Activated CD8-positive, alpha-beta memory T cell treated with anti-CD3 and anti-CD28 coated beads for 48 hours (primary cell): Measurements from ENCODE around the gene ZDHHC11.
"Not testable (repeated sequence)": the region's sequence is repeated elsewhere in the genome, so short reads cannot be mapped to it uniquely, and the experiment has no call there.

ENCODE experiments used
- DNase-seq, 3 experiments: peaks; one replicate each; pipeline ENCODE4 v3.0.0-alpha.2; 2020; ENCODE audit warnings: low read depth in 2 of 3, low spot score in 2 of 3

The ZDHHC11 gene

DNA sequence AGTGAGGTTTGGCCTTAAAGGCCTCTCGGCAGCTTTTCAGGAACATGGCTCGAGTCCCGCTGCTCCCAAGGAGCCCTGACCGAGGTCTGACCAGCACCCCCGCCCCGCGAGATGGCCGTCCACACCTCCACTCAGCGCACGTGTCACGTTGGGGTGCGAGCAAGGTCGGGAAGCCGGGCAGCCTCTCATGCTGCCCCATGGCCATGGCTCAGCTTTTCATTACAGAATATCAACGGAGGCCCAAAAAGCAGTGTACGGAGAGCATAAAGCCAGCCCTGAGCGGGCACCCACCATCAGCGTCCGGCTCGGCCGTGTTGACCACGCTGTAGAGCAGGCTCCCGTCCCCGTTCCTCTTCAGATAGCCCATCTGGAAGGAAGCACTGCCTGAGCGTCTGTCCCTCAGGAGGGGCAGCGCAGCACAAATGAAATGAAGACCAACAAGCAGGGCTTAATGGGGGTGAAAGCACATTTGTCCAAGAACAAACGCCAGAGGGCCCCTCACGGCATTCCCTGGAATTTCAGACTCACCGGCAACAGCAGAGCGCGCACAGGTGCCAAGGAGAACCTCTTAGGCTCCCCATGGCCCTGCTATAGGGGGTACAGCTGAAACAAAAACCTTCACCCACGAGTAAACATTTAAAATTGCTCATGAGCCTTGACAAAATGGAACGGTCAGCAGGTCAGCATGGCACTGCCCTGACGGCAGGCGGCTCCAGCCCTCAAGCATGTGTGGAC is 30.2 kb upstream of the ZDHHC11 start:
- DNase-seq: no peak

DNA sequence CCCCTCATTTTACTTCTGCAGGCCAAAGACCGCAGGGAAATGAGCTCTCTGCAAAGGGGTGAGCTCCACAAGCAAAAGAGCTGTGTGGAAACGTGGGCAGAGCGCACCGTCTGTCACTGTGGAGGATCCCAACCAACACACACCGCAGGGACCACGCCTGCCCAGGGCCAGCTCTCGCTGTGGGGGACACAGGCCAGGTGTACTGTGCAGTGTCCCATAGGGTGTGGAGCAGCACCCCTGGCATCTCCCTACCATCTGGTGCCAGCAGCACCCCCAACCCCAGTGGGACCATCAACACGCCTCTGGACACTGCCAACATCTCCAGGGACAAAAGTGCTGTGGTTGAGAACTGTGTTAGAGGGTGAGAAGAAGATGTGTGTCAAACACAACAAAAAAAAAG is 27.9 kb upstream of the ZDHHC11 start:
- not testable (repeated sequence) for DNase-seq

DNA sequence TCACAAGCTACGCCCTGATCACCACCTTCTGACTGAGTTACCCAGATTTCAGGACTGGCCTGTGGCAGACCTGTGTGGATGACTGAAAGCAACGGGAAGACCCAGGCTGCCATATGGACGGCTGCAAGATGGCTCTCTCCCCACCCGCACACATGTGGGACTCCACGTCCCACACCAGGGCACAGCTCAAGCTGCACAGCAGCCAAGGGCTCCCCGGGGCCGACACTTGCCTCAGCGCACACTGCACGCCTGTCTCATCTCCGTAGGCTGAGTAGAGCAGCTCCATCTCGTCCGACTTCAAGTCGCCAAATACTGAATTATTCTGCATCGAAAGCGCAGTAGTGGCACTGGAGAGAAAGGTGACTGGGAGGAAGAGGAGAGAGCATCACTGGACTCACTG is 27.3 kb upstream of the ZDHHC11 start:
- no peak for DNase-seq

DNA sequence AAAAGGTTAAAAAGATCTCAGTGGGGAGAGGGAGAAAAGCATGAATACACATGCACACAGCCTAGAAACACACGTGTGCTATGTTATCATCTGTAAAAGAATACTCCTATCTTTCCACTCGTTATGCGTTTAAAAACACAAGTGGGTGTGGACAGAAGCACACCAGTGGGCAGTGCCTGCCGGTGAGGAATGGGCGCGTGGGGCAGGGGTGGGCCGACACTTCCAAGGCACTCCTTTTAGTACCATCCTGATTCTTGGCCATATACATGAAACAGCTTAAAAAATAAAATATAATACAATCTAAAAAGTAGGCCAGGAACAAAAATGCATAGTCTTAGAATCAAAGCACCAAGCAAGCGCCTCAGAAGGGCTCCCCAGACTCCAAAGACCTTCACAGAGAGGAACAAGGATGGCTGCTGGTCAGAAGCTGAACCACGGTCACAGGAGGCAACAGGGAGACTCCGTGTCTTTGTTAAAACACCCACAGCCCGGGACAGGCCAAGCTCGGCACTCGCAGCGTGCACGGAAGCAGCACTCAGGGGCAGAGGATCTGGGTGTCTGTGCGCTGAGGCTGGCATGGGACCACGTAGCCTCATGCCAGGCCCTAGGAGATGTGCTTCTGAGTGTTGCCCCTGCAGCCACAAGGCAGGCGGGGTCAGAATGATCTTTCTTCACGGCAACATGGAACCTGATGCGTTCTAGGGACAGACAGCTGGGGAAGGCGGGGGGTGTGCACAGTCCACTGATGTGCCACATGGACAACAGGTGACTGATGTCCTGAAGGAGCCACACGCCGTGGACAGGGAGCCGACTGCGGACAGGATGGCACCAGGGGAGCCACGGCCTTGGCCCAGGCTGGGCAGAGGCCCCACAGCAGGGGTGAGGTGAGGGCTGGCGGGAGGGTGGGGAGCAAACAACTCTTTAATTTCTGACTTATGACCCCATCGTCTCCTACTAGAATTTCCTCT is 25.9 kb upstream of the ZDHHC11 start:
- DNase-seq: no peak

DNA sequence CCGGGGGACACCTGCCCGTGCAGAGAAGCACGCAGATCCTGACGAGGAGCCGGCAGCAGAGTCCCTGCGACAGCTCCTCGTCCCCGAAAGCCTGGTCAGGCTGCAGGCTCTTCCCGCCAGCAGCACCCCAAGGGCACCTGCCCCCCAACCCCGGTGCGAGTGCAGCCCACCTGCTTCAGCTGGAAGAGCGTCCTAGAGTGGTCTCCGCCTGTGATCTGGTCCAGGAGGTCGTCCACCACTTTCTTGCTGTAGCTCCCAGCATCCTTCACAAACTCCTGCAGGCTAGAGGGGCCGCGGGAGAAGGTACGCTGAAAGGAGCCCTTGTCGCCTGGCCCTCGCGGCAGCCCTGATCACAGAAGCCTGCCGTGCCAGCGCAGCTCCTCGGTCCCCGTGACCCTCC is 25.1 kb upstream of the ZDHHC11 start:
- no peak for DNase-seq

DNA sequence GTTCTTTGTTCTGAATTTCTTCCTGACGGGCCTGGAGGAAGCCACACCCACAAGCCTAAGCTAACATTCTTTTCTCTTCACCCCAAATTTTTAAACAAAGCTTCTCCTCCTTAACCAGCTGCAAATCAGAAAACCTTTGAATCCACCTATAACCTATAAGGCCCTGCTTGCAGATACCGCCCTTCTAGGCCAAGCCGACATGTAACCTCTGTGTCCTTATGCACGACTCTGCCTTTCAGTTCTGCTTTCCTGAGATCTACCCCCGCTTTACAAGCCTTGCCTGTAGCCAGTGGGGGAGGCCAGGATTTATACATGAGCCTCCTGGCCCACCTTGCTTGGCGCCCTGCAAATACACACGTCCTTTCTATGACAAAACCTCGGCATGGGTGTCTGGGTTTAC is 22.5 kb upstream of the ZDHHC11 start:
- no peak for DNase-seq

DNA sequence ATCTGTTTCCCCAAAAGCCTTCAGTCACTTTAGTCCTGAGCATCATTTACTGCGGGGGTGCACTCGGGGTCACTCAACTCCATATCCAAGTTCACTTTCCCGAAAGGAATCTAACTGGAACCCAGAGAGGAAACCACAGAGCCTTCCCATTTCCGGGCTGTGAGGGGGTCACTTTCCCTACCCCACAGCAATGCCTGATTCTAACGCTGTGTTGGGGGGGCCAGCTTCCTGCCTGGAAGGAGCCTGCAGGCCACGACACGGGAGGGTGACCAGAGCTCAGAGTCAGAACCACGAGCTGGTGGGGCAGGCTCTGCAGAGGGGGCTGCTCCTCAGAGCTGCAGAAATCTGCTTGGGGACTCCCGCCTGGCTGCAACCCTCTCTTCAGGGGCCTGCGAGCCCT is 21.5 kb upstream of the ZDHHC11 start:
- no peak for DNase-seq

DNA sequence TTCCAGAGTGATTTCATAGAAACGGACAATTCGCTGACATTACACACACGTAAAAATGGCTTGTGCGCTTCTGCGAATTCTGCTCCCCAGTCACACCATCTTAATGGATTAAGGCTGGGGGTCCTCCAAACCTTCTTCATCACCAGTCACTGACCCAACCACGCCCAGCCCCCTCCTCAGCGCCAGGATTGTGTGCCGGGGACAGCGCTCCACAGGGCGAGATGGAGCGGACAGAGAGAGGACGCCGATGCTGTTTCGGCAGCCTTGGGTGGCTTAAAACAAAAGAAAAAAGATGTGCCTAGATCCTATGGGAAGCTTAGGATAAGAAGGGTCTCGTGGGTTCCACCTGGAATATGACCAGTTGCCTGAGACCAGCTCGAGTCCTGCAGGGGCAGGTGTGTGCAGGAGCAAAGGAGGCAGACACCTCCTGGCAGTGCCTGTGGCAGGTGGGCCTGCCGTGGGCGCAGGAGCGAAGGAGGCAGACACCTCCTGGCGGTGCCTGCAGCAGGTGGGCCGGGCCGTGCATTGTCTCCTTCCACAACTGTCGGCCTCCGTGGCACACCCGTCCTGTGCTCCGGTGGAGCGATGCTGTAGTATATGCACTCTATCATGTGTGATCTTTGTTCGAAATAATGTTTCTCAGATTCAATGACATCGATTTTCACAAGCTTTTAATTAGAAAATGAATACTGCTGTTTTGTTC is 21.0 kb upstream of the ZDHHC11 start:
- no peak for DNase-seq

DNA sequence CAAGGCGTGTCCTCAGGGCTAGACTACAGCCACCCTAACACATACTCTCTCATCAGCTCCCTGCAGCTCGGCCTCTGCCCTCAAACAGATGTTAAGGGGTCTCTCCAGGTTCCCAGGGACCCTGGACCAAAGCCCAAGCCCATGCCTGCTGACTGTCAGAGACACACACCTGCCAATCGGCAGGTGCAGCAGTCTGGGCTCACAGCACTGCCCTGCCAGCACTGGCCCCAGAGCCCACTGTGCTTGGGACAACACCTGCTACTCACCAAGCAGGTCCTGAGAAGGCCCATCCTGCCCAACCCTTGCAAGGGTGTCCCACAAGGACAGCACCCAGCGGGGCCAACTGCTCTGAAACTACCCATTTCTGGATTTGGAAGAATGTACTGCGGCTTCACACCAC is 20.2 kb upstream of the ZDHHC11 start:
- no peak for DNase-seq

DNA sequence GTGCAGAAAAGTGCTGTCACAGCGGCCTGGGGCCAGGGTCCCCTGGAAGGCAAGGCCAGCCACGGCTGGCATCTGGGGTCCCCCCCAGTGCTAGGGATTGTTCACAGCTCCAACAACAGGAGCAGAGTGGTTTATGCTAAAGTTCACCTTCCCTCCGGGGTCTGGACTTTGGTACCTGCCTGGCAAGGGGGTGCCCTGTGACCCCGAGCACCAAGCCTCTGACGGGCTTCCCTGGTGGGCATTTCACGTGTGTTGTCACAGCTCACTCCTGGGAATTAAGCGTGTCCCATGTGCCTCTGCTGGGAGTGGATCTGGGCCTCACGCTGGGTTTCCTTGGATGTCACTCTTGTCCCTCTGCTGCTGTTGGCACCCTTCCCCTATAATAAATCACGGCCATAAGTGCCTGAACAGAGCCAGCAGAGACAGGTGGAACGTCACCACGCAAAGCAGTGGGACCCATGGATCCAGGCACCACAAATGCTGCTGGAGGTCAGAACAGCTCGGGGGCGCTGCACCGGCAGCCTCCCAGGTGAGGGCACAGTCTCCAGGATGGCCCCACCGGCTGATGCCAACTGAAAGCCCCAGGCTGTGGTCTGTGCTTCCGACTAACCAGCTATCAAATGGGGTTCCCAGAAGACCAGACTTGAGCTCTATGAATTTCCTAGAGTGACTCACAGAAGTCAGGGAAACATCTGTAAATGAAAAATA is 17.8 kb upstream of the ZDHHC11 start:
- DNase-seq: no peak

DNA sequence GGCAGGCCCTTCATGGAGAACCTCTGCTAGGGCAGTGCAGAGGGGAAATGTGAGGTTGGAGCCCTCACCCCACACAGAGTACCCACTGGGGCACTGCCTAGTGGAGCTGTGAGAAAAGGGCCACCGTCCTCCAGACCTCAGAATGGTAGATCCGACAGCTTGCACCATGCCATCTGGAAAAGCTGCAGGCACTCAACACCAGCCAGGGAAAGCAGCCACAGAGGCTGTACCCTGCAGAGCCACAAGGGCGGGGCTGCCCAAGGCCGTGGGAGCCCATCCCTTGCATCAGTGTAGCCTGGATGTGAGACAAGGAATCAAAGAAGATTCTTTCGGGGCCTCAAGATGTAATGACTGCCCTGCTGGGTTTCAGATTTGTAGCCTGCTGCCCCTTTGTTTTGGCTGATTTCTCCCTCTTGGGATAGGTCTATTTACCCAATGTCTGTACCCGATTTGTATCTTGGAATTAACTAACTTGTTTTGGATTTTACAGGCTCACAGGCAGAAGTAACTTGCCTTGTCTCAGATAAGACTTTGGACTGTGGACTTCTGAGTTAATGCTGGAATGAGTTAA is 16.6 kb upstream of the ZDHHC11 start:
- DNase-seq: no peak

DNA sequence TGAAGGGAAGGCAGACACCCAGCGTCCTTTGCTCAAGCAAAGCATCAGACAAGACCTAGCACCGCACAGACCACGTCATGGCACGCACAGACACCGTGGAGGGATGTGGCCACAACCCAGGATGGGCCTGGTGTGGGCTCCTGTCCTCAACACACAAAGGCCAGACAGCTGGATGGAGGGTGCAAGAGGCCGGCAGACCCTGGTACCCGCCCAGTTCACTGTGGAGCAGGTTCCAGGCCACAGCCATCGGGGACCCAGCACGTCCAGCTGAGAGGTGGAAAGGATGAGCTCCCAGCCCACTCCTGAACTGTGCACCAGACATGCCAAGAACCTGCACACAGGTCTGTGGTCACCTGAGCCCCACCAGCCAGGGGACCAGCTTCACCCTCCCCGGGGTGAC is 15.0 kb upstream of the ZDHHC11 start:
- no peak for DNase-seq

DNA sequence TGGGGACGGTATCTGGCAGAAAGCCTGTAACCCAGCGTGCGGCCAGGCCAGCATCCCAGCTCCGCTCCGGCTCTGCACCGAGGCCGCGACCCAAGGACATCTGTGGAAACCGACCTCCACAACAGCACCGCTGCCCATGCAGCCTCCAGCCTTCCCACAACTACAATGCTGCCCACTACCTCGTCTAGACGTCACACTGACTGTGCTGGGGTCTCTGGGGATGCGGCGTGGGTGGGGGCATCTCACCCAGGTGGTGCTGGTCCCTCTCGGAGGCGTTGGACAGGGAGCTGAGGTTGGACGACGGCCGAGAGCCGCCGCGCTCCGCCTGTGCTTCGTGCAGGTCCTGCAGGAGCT is 14.4 kb upstream of the ZDHHC11 start:
- no peak for DNase-seq

DNA sequence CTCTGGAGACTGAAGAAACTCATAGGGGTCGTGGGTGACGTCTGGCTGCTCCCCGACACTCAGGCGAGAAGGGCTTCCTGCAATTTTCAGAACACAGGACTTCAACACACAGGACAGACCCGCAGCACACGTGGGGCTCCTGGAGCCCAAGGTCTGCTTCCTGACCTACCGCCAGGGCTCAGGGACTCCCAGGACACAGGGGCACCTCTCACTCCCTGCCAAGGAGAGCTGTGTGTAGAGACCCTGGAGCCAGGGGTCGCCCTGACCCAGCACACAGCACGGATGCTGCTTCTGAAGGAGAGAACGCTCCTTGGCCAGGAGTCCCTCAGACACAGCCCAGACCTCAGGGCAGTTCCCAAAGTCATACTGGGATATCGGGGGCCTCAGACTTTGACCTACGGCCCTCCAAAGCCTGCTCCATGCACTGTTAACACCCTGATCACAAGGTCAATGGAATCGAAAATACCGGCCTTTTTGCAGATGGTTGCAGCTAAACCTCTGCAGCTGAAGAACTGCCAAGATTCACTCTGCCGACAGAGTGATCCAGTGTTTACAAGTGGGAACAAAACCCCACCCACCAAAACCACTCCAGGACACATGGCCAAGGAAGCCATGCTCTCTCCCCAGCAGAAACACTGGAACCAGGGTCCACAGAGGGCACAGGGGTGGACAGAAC is 13.8 kb upstream of the ZDHHC11 start:
- DNase-seq: no peak

DNA sequence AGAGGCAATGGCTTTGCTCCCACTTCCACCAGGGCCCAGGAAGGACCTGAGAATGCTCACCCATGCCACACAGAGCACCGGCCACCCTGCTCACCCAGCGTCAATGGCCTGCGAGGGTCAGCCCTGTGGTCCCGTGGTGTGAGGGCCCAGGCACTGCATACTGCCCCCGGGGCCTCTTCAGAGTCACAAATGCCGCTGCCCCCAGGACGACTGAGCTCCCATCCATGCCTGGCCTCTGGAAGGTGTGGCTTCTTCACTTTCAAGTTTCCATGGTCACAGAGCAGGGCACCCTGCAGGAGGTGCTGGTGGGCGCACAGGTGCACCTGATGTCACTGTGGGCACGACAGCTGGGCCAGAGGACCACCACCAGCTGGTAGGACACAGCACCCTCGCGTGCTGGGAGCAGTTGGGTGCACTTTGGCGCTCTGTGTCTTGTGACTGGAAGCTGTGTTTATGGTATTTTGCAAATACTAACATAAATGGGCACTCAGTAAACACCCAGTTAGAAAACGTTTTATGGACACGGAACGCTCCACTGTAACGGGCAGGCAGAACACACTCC is 12.5 kb upstream of the ZDHHC11 start:
- DNase-seq: no peak

DNA sequence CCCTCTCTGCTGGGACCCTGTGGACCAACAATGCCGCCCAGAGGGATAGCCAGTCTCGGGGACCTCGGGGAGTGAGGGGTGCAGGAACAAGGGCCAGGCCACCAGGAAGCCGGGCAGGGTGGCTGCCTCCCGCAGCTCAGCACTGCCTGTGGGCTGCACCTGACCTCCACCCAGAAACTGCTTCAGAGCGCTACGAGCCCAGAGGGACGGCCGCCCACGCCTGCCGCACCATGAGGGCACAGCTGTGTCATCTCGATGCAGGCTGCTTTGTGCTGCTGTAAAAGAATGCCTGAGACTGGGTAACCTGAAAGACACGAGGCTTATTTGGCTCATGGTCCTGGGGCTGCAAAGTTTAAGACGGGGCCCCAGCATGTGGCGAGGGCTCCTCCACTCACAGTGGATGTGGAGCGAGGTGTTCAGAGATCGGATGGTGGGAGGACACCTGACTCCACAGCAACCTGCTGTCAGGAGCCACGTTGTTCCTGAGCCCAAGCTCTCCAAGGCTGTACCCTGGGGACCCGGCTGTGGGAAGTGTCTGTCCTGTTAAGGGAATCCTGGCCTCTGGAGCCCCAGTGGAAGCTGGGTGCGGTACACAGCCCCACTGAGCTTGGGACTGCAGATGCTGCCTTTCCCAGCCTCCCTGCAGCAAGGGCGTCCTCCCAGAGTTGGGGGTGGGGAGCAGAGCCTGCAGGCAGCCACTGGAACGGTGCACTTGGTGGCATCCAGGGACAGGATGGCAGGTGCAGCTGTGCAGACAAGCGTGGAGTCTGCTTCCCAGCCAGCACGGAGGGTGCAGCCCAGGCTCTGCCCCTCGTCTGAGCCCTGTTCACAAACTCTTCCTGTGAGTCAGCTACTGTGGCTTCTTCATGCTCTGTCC is 11.8 kb upstream of the ZDHHC11 start:
- no peak for DNase-seq

DNA sequence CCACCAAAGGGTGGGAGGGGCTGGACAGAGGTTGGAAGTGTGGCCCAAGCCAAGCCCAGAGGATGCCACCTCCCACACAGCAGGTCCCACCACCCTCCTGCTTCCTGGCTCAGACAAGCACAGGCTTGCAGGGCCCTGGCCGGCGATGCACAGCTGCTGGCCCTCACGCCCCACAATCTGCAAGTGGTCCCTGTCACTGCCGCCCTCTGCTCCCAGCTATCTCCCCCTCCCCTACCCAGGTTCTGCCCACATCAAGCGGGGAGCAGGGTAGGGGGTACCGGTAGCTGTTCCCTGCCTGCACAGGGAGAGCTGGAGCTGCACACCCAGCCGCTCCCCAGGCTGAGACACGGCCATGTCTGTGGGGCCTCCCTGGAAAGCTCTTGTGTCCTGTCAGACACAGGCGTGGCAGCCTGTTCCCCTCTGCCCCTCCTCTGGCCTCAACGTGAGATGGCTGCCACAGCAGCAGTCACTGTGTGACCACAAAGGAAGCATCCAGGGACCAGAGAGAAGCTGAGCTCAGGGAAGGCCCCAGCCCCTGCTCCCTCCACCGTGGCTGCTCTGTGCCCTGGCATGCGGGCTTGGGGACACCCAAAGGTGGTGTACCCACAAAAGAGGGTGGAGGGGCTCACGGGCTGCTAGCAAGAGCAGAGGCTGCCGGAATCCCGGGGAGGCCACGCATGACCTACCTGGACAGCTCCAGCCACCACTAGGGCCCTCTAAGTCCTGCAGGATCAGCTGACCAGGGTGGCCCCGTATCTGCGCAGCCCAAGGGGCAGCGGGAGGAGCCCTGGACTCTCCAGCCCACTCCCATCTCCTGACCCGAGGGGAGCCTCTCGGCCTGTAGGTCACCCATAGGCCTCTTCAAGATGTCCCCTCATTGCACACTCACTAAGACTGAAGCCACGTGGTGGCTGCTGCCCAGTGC is 10.9 kb upstream of the ZDHHC11 start:
- DNase-seq: no peak
